PC-3 (cell line): ENCODE results near the gene PWWP2B.

Experiments
- CTCF ChIP-seq: fragments of 300-600 bp; sonication (generic); conservative IDR thresholded peaks from 2 replicates; pipeline ENCODE4 v1.5.1; 2017; ENCODE audit warnings: antibody characterized with exemption, low read depth, mild to moderate bottlenecking, low read length
- EZH2 ChIP-seq: fragments of 300-600 bp; sonication (generic); IDR thresholded peaks from one replicate; pipeline ENCODE4 v1.6.1; 2017; ENCODE audit warnings: antibody characterized with exemption, mild to moderate bottlenecking, low read length; ENCODE audit not compliant: unreplicated experiment
- EZH2phosphoT487 ChIP-seq: fragments of 300-600 bp; sonication (generic); IDR thresholded peaks from 2 replicates; pipeline ENCODE4 v1.6.1; 2018; ENCODE audit warnings: mild to moderate bottlenecking, antibody characterized with exemption, low read length, borderline replicate concordance

DNA sequence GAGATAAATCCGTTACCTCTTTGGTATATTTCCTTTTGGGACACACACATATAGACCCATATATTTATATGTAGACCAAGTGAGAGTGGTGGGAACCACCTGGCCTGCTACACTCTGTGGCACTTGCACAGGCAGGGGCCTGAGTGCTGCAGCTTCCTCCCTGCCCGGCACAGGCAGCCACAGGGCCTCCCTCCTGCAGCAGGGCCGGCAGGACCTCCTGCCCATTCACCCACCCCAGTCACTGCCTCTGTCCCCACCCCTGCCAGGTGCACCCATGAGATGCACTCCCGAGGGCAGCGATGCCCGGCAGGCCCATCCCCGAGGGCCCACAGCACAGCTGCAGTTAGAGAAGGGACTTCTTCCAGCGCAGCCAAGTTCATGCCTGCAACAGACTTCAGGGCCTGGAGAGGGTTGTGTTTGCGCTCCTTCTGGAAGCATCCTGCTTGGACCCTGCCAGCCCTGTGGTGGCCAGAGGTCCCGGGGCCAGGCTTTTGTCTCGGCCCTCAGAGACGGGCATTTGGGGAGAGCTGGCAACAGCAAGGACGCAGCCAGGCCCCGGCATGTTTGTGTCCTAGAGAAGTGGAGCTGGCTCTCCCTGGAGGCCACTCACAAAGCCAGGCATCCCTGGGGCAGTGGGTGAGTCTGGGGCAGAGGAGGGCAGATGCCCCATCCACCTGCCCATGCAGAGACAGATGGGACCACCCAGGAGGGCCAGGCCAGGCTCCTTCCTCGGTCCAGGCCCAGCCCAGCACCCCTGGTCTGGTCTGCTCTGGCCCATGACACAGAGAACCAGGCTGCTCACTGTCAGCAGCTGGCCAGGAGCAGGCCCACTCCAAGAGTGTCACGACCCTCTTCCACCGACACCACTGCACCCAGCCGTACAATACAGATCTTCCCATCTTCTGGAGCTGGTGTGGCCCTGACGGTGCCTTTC, 41.4 kb downstream of the PWWP2B start:
- TF ChIP-seq CTCF (no peak), EZH2phosphoT487 (no peak), EZH2 (no peak)
